Retinal pigment epithelial cell (primary cell): ENCODE results near the gene ARFGEF3.

Source experiments
- DNase-seq: peaks from one replicate; pipeline ENCODE4 v3.0.0-alpha.2; 2010; ENCODE audit warnings: low read depth
- H3K4me3 ChIP-seq: 2 replicates; pipeline ENCODE4 v1.5.1; 2011; ENCODE audit warnings: mild to moderate bottlenecking, low read length, control low read depth, moderate library complexity
- CTCF ChIP-seq: conservative IDR thresholded peaks from 2 replicates; pipeline ENCODE4 v1.5.1; 2011; ENCODE audit warnings: low read depth, low read length, control low read depth, inconsistent platforms

Gene ARFGEF3

DNA sequence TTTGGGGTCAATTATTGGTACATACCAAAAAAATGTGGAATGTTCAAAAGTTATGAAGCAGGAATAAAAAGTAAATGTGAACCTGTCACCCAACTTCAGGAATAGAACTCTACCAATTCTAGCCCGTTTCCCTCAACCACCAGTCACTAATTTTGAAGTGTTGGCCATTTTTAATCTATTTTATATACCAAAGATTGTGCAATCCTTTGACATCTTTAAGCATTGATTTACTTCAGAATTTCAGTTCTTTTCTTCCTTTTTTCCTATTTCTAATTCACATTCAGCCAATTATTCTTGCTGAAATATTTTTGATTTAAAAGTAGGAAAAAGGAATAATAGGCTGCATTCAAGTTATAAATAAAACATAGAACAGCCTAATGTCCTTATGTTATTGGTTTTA, 169.0 kb downstream of the ARFGEF3 start:
- no peak for TF ChIP-seq CTCF

DNA sequence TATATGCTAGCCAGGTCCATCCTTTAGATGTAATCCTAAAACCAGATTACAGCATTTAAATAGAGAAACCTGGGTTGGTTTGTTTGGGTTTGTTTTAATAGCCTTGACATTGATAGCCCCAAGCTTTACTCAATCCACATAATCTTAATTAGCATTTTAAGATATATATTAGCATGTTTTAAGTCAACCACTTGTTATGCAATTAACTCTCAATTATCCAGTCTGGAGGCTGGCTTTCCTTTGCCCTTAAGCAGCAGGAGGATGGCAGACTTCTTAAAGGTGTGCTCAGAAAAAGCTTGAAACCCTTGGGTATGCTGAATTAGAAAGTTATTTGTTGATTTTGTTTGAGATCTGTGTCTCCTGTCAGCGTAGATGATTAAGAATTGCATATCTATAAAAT, 169.7 kb downstream of the ARFGEF3 start:
- TF ChIP-seq CTCF: no peak
- no peak for DNase-seq
- no peak overlapping the region for H3K4me3 ChIP-seq

More for the DNA sequence above, 169.0 kb downstream of the ARFGEF3 start:
- DNase-seq: no peak
- H3K4me3 ChIP-seq: no peak overlapping the region

DNA sequence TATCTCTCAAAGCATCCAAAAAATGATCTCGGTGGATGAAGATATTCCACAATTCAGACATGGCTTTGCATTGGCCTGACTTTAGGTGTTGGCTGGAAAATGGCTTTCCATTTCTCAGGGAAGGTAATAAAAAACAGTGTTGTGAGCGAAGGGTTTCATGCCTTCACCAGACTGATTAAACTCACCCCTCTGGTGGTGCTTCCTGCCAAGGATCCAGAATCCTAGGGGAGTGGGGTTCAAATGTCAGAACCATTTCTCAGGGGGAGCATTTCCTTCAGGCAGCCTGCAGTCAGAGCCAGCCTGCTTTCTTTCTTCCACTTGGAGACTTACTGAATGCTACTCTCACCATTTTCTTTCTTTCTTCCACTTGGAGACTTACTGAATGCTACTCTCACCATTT, 170.2 kb downstream of the ARFGEF3 start:
- no peak overlapping the region for H3K4me3 ChIP-seq
- no peak for DNase-seq
- TF ChIP-seq CTCF: no peak

DNA sequence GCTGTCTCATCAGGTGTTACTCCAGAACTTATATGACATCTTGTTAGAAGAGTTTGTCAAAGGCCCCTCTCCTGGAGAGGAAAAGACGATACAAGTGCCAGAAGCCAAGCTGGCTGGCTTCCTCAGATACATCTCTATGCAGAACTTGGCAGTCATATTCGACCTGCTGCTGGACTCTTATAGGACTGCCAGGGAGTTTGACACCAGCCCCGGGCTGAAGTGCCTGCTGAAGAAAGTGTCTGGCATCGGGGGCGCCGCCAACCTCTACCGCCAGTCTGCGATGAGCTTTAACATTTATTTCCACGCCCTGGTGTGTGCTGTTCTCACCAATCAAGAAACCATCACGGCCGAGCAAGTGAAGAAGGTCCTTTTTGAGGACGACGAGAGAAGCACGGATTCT, 172.3 kb downstream of the ARFGEF3 start:
- TF ChIP-seq CTCF: no peak
- H3K4me3 ChIP-seq: no peak overlapping the region
- no peak for DNase-seq

GRCh38 chr6:138334963-138335362, 173.2 kb downstream of the ARFGEF3 start:
- TF ChIP-seq CTCF: no peak
- H3K4me3 ChIP-seq: no peak overlapping the region
- no peak for DNase-seq

- DNase-seq: no peak
- TF ChIP-seq CTCF: no peak
Observed at GRCh38 chr6:138336221-138336620, 174.5 kb downstream of the ARFGEF3 start.

DNA sequence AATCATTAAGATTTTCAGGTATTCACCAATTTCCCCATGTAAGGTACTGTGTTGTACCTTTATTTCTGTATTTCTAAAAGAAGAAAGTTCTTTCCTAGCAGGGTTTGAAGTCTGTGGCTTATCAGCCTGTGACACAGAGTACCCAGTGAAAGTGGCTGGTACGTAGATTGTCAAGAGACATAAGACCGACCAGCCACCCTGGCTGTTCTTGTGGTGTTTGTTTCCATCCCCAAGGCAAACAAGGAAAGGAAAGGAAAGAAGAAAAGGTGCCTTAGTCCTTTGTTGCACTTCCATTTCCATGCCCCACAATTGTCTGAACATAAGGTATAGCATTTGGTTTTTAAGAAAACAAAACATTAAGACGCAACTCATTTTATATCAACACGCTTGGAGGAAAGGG, 175.3 kb downstream of the ARFGEF3 start:
- no peak for TF ChIP-seq CTCF
- no peak overlapping the region for H3K4me3 ChIP-seq
- no peak for DNase-seq

More at GRCh38 chr6:138336221-138336620, 174.5 kb downstream of the ARFGEF3 start:
- H3K4me3 ChIP-seq: no peak overlapping the region
